ENCODE measurements around the gene SPATA17.
"Not testable (repeated sequence)": the region's sequence is repeated elsewhere in the genome, so short reads cannot be mapped to it uniquely, and the experiment has no call there.

SPATA17 gene, protein sequence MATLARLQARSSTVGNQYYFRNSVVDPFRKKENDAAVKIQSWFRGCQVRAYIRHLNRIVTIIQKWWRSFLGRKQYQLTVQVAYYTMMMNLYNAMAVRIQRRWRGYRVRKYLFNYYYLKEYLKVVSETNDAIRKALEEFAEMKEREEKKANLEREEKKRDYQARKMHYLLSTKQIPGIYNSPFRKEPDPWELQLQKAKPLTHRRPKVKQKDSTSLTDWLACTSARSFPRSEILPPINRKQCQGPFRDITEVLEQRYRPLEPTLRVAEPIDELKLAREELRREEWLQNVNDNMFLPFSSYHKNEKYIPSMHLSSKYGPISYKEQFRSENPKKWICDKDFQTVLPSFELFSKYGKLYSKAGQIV

DNA sequence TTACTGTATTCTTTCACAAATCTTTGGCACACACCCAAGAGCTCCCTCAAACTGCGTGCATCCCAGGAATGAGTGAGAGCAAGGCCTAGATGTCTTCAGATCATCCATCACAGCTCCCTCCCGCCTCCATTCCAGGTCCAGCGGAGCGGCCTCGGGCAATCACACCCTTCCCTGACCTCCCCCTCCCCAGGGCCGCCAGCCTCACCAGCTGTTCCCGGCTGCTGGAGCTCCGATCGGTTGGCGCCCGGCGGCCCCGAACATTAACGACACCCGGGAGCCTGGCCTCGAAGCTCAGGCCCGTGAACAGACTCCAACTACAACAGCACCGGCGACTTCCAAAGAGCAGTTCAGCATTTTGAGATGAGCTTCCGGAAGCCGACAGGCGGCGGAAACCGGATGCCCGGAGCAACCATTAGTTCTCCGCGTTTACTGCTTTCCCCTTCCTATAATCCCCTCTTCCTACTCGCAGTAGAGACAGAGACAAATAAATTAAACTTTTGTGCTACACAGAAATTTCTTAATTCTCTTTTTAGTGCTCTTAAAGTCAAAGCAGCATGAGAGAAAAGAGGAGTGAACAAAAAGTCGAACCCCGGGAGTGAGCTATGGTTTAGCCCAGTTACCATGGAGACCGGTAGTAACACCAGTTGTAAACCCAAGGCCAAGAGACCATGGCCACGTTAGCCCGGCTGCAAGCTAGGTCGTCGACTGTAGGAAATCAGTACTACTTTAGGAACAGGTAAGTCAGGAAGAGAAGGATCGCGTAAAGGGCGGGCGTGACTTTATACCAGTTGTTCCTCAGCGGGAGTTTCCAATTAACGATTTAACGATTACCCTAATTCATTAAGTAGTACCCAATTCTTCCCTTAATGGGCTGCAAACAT lies at the start of gene SPATA17, which contains the start of gene GPATCH2:
SPATA17 (plus strand) TSS at position 634 of the 881 bp plus-strand sequence; CDS start at position 669, 35 bp downstream.
GPATCH2 (minus strand) TSS at position 380 of the 881 bp plus-strand sequence; CDS start at position 261, 119 bp downstream.
- DNase-seq (ENCODE audit: low read depth, low spot score) = peak; percentile 35

DNA sequence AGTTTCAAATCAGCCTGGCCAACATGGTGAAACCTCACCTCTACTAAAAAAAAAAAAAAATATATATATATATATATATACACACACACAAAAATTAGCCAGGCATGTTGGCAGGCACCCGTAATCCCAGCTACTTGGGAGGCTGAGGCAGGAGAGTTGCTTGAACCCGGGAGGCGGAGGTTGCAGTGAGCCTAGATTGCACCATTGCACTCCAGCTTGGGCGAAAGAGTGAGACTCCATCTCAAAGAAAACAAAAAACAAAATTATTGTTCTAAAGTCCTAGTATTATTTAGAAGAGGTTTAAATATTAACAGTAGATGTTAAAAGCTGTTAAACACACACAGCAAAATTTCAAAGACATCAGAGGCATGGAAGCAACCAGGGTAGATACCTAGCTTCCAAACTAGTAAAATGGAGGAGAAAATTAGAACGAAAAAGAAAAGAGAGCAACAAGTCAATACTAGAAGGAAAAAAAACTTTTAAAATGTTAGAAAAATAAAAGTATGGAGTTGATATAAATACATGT lies 46.8 kb upstream of the SPATA17 start:
- DNase-seq (ENCODE audit: low read depth, low spot score) = not testable (repeated sequence)

DNA sequence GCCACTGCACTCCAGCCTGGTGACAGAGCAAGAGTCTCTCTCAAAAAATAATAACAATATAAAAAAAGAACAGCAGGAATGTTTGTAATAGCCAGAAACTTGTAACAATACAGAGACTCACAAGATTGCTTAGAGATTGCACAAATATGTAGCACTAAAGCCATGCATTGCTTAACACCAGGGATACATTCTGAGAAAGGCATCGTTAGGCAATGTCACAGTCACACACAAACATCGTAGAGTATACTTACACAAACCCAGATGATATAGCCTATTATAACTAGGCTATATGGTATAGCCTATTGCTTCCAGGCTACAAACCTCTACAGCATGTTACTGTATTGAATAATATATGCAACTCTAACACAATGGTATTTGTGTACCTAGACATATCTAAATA lies 45.6 kb upstream of the SPATA17 start:
- no peak for DNase-seq (ENCODE audit: low read depth, low spot score)

DNA sequence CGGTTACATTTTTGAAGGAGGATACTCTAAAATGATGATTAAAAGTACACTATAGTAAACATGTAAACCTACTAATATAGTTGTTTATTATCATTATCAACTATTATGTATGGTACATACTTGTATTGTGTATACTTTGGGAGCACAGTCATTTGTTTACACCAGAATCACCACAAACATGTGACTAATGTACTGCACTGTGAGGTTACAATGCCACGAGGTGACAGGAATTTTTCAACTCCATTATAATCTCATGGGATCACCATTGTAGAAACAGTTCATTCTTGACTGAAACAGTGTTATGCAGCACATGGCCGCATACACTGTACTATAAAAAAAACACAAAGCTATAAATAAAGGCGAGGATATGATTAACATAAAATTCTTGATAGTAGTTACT lies 44.6 kb upstream of the SPATA17 start:
- no peak for DNase-seq (ENCODE audit: low read depth, low spot score)

DNA sequence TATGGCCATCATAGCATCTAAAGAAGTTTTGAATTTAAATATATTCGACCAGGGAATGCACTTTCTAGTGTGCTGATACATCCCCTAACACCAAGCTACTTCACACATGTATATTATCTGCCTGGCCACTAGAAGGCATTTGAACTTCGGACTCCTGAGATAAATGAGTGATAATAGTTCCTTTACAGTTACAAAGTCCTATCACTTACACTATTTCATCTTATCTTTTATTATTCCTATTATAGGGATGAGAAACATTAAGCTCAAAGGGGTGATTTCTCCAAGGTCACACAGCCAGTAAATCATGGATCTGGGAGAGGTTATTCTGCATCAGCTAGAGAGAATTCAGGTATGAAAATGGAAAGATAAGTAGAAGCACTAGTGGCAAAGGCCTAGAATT lies 40.5 kb upstream of the SPATA17 start:
- DNase-seq (ENCODE audit: low read depth, low spot score) = no peak

DNA sequence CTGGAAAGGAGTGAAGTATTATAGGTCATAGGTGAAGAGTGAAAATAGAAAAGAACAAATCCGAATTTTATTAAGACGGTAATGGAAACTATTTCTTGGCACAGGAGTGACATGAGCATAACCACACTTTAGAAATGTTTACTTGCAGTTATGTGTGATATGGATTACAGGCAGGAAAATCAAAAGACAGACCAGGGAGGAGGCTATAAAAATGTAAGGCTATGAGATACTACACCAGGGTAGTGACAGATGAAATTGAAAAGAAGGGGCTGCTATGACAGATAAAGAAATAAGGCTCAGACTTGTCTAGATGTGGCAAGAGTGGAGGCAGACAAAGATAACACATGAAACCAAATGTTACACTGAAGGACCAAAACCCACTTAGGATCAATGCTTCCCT lies 32.0 kb upstream of the SPATA17 start:
- no peak for DNase-seq (ENCODE audit: low read depth, low spot score)

DNA sequence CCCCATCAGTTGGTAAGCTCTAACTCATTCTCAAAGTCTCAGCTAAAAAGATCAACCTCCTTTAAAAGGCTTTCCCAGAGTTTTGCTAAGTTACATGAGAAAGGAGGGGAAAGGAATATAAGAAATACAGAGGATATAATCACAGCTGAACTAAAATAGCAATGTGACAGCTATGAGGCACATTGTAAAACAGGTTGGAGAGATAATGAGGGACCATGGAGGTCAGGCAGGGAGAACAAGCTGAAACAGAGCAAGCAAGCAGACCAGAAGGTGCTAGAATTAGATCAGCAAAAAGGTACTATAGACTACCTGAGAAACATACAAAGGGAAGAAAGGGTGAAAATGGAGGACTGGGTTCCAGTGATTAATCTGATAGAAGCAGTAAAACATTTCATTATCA lies 28.8 kb upstream of the SPATA17 start:
- DNase-seq (ENCODE audit: low read depth, low spot score) = no peak

DNA sequence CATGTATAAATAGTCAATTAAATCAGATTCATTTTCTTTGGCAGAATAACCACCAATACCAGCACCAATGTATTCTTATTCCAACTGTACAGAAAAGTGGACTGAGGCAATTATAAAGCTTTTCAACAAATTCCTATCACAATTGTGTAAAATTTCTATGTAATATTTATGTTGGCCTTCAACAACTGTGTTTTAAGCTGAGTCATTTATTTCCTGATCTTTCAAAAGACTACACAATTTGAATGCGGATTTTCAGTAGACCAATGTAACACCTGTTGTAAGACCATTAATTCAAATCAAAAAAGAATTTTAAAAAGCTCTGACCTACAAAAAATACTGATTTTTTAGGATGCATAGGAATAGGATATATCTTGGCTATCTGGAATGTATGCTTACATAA lies 25.8 kb upstream of the SPATA17 start:
- no peak for DNase-seq (ENCODE audit: low read depth, low spot score)

DNA sequence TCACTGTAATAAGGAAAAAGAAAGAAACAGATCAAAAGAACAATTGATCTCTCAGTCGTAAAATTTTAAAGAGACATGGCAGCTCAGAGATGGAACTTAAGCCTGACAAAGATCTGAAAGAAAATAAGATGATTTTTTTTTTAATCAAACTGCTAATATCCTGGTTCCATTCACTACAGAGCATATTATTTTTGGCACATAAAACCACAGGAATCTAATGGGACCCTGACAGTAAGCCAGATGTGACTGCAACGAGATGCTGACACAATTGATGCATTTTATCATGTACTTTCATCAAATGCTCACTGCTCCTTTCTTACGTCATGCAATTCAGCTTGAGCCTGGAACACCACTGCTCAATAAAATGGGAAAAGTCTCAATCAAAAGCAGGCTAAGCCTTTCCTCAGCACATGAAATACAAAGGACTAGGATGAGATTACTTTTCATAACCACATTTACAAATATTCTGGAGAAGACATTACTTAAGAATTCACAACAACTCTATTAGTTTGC lies 16.9 kb upstream of the SPATA17 start:
- DNase-seq (ENCODE audit: low read depth, low spot score) = no peak

DNA sequence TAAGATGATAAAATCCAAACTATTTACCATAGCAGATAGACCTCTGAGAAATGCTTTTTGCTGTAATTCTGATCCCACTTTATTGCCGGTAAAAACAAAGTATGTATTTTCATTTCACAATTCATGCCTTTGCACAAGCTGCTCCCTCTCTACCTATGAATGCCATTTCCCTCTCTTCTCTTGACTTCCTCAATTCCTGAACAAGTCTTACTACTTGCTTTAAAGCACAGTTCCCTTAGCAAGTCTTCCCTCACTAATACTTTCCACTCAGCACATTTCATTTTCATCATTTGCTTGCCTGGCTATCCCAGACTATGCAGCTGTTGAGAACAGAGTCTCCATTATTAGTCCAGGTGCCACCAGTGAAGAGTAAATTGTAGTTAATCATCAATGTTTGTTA lies 14.0 kb upstream of the SPATA17 start:
- DNase-seq (ENCODE audit: low read depth, low spot score) = no peak

DNA sequence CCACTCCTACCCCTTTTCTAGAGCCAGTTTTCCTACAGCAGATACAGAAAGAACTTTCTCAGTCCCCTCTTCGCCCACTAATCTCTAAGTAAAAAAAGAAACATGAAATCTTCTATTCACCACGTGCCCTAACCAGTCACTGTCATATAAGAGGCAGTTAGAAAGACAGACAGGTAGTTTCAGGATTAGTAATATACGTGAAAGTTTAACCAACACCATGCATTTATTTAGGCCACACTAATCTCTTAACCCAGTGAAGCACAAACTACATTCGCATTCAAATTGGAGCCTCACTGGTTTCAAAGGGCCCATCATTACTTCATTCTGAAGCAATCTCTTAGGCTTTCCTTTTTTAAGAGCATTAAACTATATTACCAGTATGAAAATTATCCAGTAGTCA lies 10.3 kb upstream of the SPATA17 start:
- no peak for DNase-seq (ENCODE audit: low read depth, low spot score)

DNA sequence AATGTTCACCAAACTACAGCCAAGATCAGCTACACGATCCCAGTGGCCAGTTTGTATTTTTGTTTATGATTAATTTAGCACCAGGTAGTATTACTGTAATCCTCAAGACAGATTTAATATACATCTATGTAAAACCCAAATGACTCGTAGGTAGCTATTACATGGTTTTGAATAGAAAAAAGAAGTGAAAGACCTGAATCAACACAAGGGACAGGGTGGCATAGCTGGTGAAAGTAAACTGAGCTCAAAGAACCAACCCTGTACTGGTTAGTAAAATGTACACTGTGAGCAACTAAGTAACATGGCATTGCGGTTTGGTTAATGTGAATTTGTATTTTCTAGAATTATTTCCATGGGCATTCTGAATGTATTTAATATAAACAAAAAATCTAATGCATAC lies 9.1 kb upstream of the SPATA17 start:
- DNase-seq (ENCODE audit: low read depth, low spot score) = no peak

DNA sequence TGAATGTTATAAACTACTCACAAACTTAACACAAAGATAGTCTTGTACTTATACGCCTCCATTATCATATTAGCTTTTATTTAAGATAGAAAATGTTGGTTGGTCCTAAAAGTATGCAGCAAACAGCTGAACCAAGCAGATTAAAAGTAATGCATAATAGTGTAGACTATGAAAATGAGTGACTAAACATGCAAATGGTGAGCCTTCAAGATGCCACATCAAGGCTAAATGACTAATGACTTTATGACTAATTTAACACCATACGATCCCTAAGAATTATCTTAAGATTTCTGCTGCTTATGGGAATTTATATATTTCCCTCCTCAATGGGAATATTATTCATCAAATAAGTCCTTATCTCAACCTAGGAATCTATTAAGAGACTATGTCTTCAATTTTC lies 4.8 kb upstream of the SPATA17 start:
- no peak for DNase-seq (ENCODE audit: low read depth, low spot score)

DNA sequence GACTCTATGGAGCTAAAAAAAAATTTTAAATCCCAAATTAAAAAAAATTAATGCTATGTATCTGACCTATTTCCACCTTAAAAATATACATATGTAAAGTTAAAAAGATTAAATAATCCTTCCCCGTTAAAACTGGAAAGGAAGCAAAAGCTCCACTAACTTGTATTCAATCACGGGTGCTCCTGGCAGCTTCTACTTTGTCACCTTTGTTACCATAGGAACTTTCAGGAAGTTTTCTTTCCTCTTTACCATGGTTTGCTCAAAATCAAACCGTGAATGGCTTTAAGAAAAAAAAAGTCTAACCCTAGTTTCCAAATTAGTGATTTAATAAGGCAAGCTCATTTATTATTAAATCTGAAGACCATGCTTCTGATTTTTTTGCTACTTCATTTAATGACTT lies 3.7 kb upstream of the SPATA17 start:
- DNase-seq (ENCODE audit: low read depth, low spot score) = no peak

DNA sequence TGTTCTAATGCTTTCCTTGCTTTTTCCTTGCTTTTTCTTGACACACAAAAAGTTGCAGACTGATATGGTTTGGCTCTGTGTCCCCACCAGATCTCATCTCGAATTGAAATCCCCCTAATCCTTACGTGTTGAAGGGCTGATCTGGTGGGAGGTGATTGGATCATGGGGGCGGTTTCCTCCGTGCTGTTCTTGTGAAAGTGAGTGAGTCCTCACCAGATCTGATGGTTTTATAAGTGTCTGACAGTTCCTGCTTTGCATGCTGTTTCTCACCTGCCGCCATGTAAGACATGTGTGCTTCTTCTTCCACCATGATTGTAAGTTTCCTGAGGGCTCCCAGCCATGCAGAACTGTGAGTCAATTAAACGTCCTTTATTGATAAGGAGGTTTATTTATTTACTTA lies 11.3 kb downstream of the SPATA17 start:
- no peak for DNase-seq (ENCODE audit: low read depth, low spot score)

DNA sequence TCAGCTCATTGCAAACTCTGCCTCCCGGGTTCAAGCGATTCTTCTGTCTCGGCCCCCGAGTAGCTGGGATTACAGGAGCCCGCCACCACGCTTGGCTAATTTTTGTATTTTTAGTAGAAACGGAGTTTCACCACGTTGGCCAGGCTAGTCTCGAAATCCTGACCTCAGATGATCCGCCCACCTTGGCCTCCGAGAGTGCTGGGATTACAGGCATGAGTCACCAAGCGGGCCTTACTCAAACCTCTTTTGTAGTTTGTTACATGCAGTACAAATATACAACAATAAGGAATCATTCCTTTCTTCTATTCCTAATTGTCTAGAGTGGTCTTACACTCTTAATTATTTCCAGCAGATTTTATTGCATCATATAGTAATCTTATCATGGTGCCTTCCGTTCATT lies 16.6 kb downstream of the SPATA17 start:
- DNase-seq (ENCODE audit: low read depth, low spot score) = no peak

DNA sequence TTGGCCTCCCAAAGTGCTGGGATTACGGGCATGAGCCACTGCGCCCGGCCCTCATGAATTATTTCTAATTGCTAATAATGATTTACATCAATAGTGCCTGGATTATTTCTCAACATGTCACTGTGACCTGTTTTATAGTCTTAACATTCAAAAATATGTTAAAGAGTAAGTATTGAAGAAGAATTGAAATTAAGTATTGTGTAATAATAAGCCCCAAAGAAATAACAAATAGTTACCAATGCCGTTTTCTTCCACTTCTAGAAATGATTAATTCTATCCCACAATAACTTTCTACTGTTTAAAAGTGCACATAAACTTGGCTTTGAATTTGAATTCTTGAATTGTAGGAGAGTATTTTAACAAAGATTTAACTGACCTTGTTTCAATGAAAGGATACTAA lies 19.5 kb downstream of the SPATA17 start:
- DNase-seq (ENCODE audit: low read depth, low spot score) = no peak

DNA sequence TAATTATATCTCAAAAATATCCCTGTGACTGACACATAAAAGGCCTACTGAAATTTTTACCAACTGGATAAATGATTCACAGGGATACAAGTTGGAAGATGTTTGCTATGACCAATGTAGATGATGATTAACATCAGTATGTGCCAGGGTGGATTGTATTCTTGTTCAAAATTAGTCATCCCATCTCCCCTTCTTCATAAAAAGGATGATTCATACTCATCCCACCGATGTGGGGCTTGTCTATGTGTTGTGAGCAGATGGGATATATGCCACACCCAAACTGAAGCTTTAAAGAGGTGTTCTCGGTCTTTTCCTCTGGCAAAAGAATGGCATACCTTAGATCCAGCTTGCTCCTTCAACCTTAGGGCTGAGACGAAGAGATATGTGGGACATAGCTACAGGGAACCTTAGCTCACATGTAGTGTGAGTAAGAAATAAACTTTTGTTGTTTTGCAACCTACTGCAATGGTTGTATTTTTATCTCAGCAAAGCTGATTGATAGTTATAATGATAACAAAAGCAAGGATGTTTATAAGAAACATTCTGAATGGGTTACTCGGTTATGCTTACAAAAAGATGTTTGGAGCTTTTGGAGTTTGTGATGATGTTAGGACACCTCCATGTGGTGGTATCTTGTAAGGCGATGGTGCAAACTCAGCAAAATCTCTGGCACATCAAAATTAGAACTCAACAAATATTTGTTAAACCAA lies 29.4 kb downstream of the SPATA17 start:
- DNase-seq (ENCODE audit: low read depth, low spot score) = no peak

DNA sequence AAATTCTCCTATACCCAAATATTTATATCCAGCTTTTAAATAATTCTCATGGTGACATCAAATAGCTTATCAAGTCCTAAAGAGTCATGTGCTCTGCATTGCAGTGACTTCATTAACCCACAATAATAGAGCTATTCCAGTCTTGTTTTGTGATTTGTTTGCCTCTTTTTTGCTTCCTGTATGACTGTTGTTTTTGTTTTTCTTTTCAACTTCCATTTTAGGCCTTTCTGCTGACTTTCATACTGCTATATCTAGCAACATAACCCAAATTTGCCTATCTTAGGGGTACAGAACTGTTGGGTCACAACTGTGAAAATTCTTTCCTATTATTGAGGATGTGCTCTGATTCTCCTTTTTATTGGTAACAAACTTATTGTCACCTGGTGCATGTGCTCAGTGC lies 30.3 kb downstream of the SPATA17 start:
- no peak for DNase-seq (ENCODE audit: low read depth, low spot score)

DNA sequence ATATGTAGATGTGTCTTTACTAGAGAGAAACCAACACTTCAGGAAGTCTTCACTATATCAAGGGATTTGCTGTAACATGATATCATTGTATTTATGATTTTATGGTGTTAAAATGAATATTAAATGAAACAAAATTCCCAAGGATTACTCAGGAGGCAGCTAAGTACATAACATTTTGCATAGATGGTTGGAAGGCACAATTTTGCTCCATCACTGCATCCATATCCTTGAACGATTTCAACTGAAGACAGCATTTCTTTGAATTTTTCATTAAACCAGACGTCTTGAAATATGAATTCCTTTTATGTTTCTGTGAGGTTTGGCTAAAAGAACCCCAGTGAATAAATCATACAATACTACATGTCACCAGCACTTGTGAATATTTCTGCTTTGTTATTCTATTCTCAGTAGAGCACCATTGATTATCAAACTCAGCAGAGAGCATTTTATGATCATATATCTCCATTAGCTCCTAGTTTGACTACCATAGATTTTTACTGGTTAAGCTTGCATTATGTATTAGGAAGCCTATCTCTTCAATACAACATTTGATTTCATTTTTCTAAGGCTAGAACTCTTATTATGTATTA lies 37.3 kb downstream of the SPATA17 start:
- no peak for DNase-seq (ENCODE audit: low read depth, low spot score)

DNA sequence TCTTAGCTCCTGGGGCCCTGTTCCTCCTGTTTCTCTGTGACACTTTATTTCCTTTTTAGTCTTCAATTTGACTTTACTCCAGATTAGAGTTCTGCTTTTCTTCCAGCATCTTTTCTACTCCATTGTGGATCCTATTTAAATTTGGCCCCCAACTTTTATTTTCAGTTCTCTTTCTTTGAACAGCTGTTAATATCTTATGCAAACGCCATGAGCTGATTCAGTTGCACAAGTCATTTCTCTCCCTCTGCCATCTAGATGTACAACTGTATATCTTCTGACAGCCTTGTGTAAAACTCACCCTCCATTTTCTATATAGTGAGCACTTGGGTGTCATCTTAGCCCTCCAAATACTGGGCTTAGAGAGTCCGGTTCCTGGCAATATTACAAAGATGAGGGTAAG lies 42.2 kb downstream of the SPATA17 start:
- no peak for DNase-seq (ENCODE audit: low read depth, low spot score)

Data from activated naive CD8-positive, alpha-beta T cell treated with anti-CD3 and anti-CD28 coated beads, Interleukin-2, amount 50 U/mL, for 16 hours (primary cell).